HG02973 (cell line): Measurements from ENCODE around the gene SEMA3C.

Experiments used
- ATAC-seq: cut with Tn5 transposase; IDR thresholded peaks from one replicate; pipeline ENCODE4 v1.9.1; 2021; ENCODE audit warnings: moderate library complexity; ENCODE audit not compliant: unreplicated experiment

SEMA3C gene

DNA sequence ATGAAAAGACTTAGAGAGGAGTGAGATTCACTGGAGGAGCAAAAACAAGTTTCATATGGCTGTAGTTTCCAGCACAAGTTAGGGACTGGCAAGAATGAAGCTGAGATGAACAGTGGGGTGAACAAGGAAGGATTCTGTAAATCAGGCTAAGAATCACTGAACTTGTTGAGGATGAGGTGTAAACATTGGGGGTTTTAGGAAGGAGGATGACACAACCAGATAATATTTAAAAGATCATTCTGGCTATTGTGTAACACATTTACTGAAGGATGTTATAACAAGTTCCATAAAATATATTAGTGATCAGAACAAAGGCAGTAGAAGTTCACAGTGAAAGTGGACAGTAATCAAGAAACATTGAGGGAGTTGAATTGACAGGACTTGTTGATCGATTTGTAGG is 211.5 kb downstream of the SEMA3C start:
- ATAC-seq = no peak

DNA sequence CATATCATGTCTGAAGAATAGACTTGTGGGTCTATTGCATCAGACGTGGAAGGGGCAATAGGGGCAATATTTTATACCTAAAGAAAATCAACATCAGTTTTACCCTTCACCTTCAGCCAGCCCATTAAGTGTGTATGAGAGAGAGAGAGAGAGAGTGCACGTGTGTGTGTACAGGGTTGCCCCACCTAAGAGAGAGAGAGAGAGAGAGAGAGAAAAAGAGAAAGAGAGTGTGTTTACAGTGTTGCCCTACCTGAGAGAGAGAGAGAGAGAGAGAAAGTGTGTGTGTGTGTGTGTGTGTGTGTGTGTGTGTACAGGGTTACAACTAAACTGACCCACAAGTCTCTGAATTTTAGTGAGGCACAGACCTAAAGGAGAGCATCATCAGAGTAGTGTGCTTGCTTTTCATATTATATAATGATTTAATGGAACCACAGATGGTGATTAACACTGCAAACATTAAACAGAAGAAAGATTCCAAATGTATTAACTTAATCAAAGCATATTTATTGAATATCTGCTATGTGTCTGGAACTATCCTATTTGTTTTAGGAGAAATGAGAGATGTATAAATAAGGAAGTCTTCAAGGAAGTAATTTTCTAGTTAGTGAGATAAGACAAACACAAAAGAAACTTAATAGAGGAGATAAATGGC is 213.6 kb downstream of the SEMA3C start:
- ATAC-seq = no peak

DNA sequence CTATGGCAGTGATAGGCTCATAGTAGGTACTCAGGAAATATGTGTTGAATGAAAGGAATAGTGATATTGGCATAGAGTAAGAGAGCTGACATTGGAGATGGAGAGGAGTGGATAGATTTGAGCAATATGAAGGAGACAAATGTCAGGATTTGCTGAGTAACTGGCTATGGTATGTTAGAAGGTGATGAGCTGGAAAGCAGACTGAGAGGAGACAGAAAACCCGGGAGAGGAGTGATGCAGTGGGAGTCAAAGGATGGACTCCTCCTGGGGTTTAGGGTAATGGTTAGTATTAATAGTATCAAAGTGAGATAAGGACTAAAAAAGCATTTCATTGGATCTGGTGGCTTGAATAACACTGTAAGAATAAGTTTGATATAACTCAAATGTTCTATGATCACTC is 215.6 kb downstream of the SEMA3C start:
- no peak for ATAC-seq

DNA sequence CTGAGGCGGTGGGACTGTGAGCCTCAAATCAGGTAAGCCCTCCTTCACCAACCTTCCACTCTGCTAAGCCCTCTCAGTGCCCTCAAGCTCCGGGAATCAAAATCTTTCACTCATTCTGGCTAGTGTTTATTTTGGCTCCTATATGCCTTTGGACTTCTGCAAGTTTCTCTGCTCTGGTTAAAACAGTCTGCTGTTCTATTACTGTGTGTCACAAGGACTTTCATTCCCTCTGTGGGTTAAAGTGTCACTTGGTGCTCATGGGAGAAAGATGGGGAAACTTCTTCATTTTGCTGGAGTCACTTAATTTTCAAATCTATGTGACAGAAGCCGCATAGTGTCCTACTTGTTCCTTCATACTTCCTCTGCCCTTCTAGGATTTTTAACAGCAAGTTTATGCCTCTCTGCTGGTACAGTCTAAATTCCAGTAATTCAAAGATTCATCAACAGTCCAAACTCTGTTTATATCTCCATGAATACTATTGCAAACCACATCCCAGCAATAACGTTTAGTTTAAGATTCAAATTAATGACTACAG is 219.1 kb downstream of the SEMA3C start:
- ATAC-seq = no peak

DNA sequence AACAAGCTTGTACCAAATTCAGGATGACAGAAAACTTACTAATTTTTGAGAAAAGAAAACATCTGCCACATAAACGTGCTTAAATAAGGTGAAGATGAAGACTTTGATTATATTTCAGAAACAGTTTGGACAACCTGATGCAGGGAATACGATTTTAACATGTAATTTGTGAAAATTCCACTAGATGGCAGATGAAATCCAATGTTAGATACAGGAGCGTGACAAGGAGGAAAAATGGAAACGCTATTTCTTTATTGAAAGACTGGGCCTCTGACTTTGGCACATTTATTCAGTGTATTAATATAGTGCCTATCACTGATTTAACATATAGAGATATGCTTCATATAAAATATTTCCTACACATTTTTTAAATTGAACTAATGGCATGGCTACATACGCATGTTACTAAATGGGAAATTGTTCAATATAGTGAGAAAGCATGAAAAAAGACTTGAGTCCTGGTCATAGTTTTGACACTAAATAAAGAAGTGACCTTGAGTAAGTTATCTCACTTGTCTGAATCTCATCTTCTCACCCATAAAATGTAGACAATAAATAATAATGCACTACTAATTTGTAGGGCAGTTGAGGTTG is 219.7 kb downstream of the SEMA3C start:
- peak; percentile 79 for ATAC-seq
